ENCODE results near the gene SDCBP2. TPM values are rescaled to one million over a fixed set of nuclear protein-coding genes. Genes with fewer than 3 reads are reported as not detected.

SDCBP2 gene
- total RNA-seq, 2 donors from 2014 or later = 1.5 to 5.1 TPM

DNA sequence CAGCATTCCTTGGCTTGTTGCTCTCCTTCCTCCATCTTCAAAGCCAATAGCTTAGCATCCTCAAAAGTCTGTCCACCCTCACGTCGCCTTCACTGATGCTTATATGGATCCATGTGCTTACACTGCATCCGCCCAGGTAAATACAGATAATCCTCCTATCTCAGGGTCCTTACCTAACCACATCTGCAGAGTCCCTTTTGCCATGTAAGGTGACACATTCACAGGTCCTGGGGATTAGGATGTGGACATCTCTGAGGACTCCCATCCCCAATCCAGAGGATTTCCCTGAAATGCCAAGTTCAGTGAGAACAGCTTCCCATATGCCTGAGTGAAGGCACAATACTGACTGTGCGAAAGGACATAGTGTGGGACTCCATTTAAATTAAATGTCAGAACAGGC lies 38.5 kb upstream of the SDCBP2 start:
- Mint-ChIP-seq H3K27me3 (ENCODE audit: insufficient read depth) (no peaks in the 10 kb centered on the region), H3K9me3 (no peaks in the 10 kb centered on the region), H3K36me3 (ENCODE audit: low read depth) (peaks cover 47% of the 10 kb centered on the region), H3K4me1 (peaks cover 6% of the 10 kb centered on the region), H3K4me3 (no peak overlapping the region), H3K27ac (no peak overlapping the region)
- peaks cover 50% of the 10 kb centered on the region for H3K36me3 ChIP-seq (ENCODE audit: control insufficient read depth, insufficient read depth, low read length)
- no peak overlapping the region for H3K27ac ChIP-seq (ENCODE audit: low read depth, low read length)
- H3K4me1 ChIP-seq (ENCODE audit: control insufficient read depth, insufficient read depth, low read length) = peaks cover 6% of the 10 kb centered on the region
- 97 to 98% methylated on average over 4 of the region's 4 CpGs for WGBS, 2 experiments (ENCODE audit: insufficient coverage in 1 of 2, insufficient read length in 1 of 2)
- H3K9me3 ChIP-seq (ENCODE audit: control insufficient read depth, low read length) = no peaks in the 10 kb centered on the region
- TF ChIP-seq, protein P1, sequence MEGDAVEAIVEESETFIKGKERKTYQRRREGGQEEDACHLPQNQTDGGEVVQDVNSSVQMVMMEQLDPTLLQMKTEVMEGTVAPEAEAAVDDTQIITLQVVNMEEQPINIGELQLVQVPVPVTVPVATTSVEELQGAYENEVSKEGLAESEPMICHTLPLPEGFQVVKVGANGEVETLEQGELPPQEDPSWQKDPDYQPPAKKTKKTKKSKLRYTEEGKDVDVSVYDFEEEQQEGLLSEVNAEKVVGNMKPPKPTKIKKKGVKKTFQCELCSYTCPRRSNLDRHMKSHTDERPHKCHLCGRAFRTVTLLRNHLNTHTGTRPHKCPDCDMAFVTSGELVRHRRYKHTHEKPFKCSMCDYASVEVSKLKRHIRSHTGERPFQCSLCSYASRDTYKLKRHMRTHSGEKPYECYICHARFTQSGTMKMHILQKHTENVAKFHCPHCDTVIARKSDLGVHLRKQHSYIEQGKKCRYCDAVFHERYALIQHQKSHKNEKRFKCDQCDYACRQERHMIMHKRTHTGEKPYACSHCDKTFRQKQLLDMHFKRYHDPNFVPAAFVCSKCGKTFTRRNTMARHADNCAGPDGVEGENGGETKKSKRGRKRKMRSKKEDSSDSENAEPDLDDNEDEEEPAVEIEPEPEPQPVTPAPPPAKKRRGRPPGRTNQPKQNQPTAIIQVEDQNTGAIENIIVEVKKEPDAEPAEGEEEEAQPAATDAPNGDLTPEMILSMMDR (conservative IDR thresholded peaks at IDR 0.05) = no peak
- no peak overlapping the region for H3K9ac ChIP-seq (ENCODE audit: extremely low read depth, low read length, poor library complexity, severe bottlenecking)
- no peaks in the 10 kb centered on the region for H3K27me3 ChIP-seq (ENCODE audit: control insufficient read depth, insufficient read depth, low read length, poor library complexity, severe bottlenecking)
- H3K4me3 ChIP-seq (ENCODE audit: low read length) = no peak overlapping the region
- DNase-seq = no peak

DNA sequence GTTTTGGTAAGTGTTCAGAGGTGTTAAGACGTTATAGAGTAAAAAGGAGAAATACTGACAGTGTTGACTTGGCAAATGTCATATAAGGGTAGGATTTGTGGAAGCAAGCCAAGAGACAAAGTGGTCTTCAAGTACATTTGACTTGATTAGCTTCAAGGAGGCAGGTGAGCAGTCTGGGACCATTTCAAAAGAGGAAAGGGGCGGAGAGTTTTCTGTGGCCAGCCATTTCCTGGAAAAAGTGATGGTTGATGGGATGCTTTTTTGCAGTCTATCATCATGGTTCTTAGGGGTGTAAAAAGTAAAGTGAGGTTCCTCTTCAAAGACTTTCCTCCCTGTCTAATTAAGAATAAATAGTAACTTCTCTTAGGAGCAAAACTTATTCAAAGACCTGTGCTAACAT lies 35.2 kb upstream of the SDCBP2 start:
- no peak overlapping the region for H3K9ac ChIP-seq (ENCODE audit: extremely low read depth, low read length, poor library complexity, severe bottlenecking)
- no peaks in the 10 kb centered on the region for H3K27me3 ChIP-seq (ENCODE audit: control insufficient read depth, insufficient read depth, low read length, poor library complexity, severe bottlenecking)
- H3K4me1 ChIP-seq (ENCODE audit: control insufficient read depth, insufficient read depth, low read length) = no peaks in the 10 kb centered on the region
- Mint-ChIP-seq H3K4me1 (no peaks in the 10 kb centered on the region), H3K36me3 (ENCODE audit: low read depth) (peaks cover 58% of the 10 kb centered on the region), H3K27me3 (ENCODE audit: insufficient read depth) (no peaks in the 10 kb centered on the region), H3K27ac (no peak overlapping the region), H3K9me3 (no peaks in the 10 kb centered on the region), H3K4me3 (no peak overlapping the region)
- DNase-seq = no peak
- H3K36me3 ChIP-seq (ENCODE audit: control insufficient read depth, insufficient read depth, low read length) = peaks cover 60% of the 10 kb centered on the region
- H3K4me3 ChIP-seq (ENCODE audit: low read length) = no peak overlapping the region
- no peak overlapping the region for H3K27ac ChIP-seq (ENCODE audit: low read depth, low read length)
- TF ChIP-seq, protein P1 (conservative IDR thresholded peaks at IDR 0.05) = no peak
- WGBS, 2 experiments (ENCODE audit: insufficient coverage in 1 of 2, insufficient read length in 1 of 2) = 92 to 95% methylated on average over 2 of the region's 2 CpGs
- H3K9me3 ChIP-seq (ENCODE audit: control insufficient read depth, low read length) = no peaks in the 10 kb centered on the region

DNA sequence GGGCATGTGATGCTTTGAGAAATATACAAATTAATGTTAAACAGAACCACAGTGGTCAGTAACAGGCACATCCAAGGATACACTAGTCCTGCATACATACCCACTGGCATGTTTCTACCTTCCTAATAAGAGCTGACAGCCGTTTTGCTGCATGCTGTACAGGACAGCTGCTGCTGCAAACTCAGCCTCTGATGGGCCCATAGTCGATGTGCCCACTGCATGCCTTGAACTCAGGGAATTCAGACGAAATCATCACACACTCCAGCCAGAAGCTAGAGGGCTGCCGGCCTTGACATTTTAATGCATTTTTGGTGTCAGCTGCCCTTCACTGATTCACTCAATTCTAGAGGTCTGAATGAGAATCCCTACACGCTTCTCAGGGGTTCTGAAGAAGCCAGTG lies 34.6 kb upstream of the SDCBP2 start:
- 78 to 89% methylated on average over 4 to 5 of the region's 5 CpGs for WGBS, 2 experiments (ENCODE audit: insufficient coverage in 1 of 2, insufficient read length in 1 of 2)
- Mint-ChIP-seq H3K36me3 (ENCODE audit: low read depth) (peaks cover 58% of the 10 kb centered on the region), H3K4me3 (no peak overlapping the region), H3K4me1 (no peaks in the 10 kb centered on the region), H3K27me3 (ENCODE audit: insufficient read depth) (no peaks in the 10 kb centered on the region), H3K27ac (no peak overlapping the region), H3K9me3 (no peaks in the 10 kb centered on the region)
- no peak for DNase-seq
- Histone ChIP-seq H3K36me3 (ENCODE audit: control insufficient read depth, insufficient read depth, low read length) (peaks cover 55% of the 10 kb centered on the region), H3K27ac (ENCODE audit: low read depth, low read length) (no peak overlapping the region), H3K27me3 (ENCODE audit: control insufficient read depth, insufficient read depth, low read length, poor library complexity, severe bottlenecking) (no peaks in the 10 kb centered on the region), H3K9ac (ENCODE audit: extremely low read depth, low read length, poor library complexity, severe bottlenecking) (no peak overlapping the region), H3K9me3 (ENCODE audit: control insufficient read depth, low read length) (no peaks in the 10 kb centered on the region), H3K4me1 (ENCODE audit: control insufficient read depth, insufficient read depth, low read length) (no peaks in the 10 kb centered on the region), H3K4me3 (ENCODE audit: low read length) (no peak overlapping the region)
- TF ChIP-seq, protein P1 (conservative IDR thresholded peaks at IDR 0.05) = no peak
